ENCODE results near the gene RXRB. TPM values are rescaled to one million over a fixed set of nuclear protein-coding genes. Genes with fewer than 3 reads are reported as not detected.
A peak's percentile ranks its signal among the peaks of the same experiment; 100 is the strongest.

The RXRB gene
- total RNA-seq (10 to 100 TPM in 3 of 5 donors, 1 to 10 TPM in 2; 2.9 to 50.4 (median 10.7) TPM), polyA plus RNA-seq (10 to 100 TPM; 15.9 to 32.7 (median 17.3) TPM)
- long read RNA-seq, donor 1, partial matches to known transcripts = 79 of 83 reads
- long read RNA-seq, donor 1, other reads (novel, unspliced or antisense) = 0 of 83 reads
- long read RNA-seq, donor 2, partial matches to known transcripts = 96 of 104 reads
- long read RNA-seq, donor 2, other reads (novel, unspliced or antisense) = 0 of 104 reads
- long read RNA-seq, donor 3, partial matches to known transcripts = 0 of 3 reads
- long read RNA-seq, donor 3, other reads (novel, unspliced or antisense) = 0 of 3 reads
- long read RNA-seq, donor 4, partial matches to known transcripts = 0 of 1 reads
- long read RNA-seq, donor 4, other reads (novel, unspliced or antisense) = 0 of 1 reads
- long read RNA-seq, donor 5, partial matches to known transcripts = 62 of 88 reads
- long read RNA-seq, donor 5, other reads (novel, unspliced or antisense) = 14 of 88 reads
- long read RNA-seq, donor 6, partial matches to known transcripts = 172 of 192 reads
- long read RNA-seq, donor 6, other reads (novel, unspliced or antisense) = 5 of 192 reads
- long read RNA-seq, donor 7, partial matches to known transcripts = 0 of 5 reads
- long read RNA-seq, donor 7, other reads (novel, unspliced or antisense) = 0 of 5 reads
- long read RNA-seq, donor 8, partial matches to known transcripts = 0 of 5 reads
- long read RNA-seq, donor 8, other reads (novel, unspliced or antisense) = 0 of 5 reads
- long read RNA-seq, donor 9, partial matches to known transcripts = 0 of 1 reads
- long read RNA-seq, donor 9, other reads (novel, unspliced or antisense) = 0 of 1 reads
- long read RNA-seq, donor 10, partial matches to known transcripts = 0 of 1 reads
- long read RNA-seq, donor 10, other reads (novel, unspliced or antisense) = 0 of 1 reads

- Histone ChIP-seq H3K27me3 (no peaks in the 10 kb centered on the region), H3K9me3 (no peaks in the 10 kb centered on the region), H3K4me1 (peaks cover 57 to 75% (median 72%) of the 10 kb centered on the region in 4 donors), H3K4me3 (peak within 1 kb of the TSS; percentile 77 to 94 (median 86)), H3K36me3 (peaks cover 35 to 50% (median 45%) of the 10 kb centered on the region in 4 donors), H3K27ac (peak within 1 kb of the TSS; percentile 94 to 98 (median 97))
- peak; percentile 99 to 100 for DNase-seq
- 0 to 1% (median 0%) methylated on average over 55 to 68 of the region's 68 CpGs for WGBS, 5 donors
- intact Hi-C loops (cut with DNase I; ENCODE audit: low total_unique reads) = no loop called here
- TF ChIP-seq EP300 (IDR thresholded peaks at IDR 0.05) (no peak), POLR2A (IDR thresholded peaks at IDR 0.05) (peak in 1 of 4 donors; percentile 8), POLR2AphosphoS5 (IDR thresholded peaks at IDR 0.05) (peak; percentile 65 to 92 (median 71)), CTCF (IDR thresholded peaks at IDR 0.05) (no peak)
These were observed at the start of gene RXRB, which contains the start of gene SLC39A7 for GRCh38 chr6:33200219-33201146. TSS of gene RXRB (minus strand) at chr6:33200665. CDS start at chr6:33200476, 189 bp downstream. TSS of gene SLC39A7 (plus strand) at chr6:33200867. CDS start at chr6:33201246, 379 bp downstream.

GRCh38 chr6:33249732-33250630, 49.5 kb upstream of the RXRB start:
- Histone ChIP-seq H3K4me1 (peaks cover 22 to 40% (median 28%) of the 10 kb centered on the region in 4 donors), H3K27ac (peak overlapping the region; percentile 90 to 97 (median 95)), H3K27me3 (no peaks in the 10 kb centered on the region), H3K9me3 (no peaks in the 10 kb centered on the region), H3K4me3 (peak overlapping the region; percentile 45 to 61 (median 52)), H3K36me3 (peaks cover 0 to 19% (median 18%) of the 10 kb centered on the region in 4 donors)
- intact Hi-C loops (cut with DNase I; ENCODE audit: low total_unique reads) = loop anchor here (5.0 to 10.0 kb wide), 2 partner anchors 88 to 245 kb away; partner anchors contain the start of gene HLA-DOA
- no peak for DNase-seq
- TF ChIP-seq EP300 (IDR thresholded peaks at IDR 0.05) (no peak), POLR2AphosphoS5 (IDR thresholded peaks at IDR 0.05) (no peak), CTCF (IDR thresholded peaks at IDR 0.05) (no peak), POLR2A (IDR thresholded peaks at IDR 0.05) (no peak)
- 10 to 18% (median 13%) methylated on average over 14 to 15 of the region's 15 CpGs for WGBS, 5 donors

GRCh38 chr6:33248932-33249731, 48.7 kb upstream of the RXRB start:
- Histone ChIP-seq H3K36me3 (peaks cover 0 to 17% (median 16%) of the 10 kb centered on the region in 4 donors), H3K9me3 (no peaks in the 10 kb centered on the region), H3K4me3 (peak overlapping the region; percentile 45 to 61 (median 52)), H3K27me3 (no peaks in the 10 kb centered on the region), H3K4me1 (peaks cover 22 to 40% (median 28%) of the 10 kb centered on the region in 4 donors), H3K27ac (peak overlapping the region; percentile 90 to 97 (median 95))
- peak; percentile 98 to 99 for DNase-seq
- intact Hi-C loops (cut with DNase I; ENCODE audit: low total_unique reads) = loop anchor here (5.0 to 10.0 kb wide), 2 partner anchors 87 to 244 kb away; partner anchors contain the start of gene HLA-DOA
- TF ChIP-seq EP300 (IDR thresholded peaks at IDR 0.05) (no peak), POLR2A (IDR thresholded peaks at IDR 0.05) (peak in 2 of 4 donors; percentile 16 to 90), POLR2AphosphoS5 (IDR thresholded peaks at IDR 0.05) (peak; percentile 55 to 90 (median 89)), CTCF (IDR thresholded peaks at IDR 0.05) (no peak)
- 0% methylated on average over 26 to 58 of the region's 58 CpGs for WGBS, 5 donors
